ENCODE data around the gene INTS15. TPM values are rescaled to one million over a fixed set of nuclear protein-coding genes. Genes with fewer than 3 reads are reported as not detected.

Gene INTS15
- total and polyA plus RNA-seq, 9 of the 15 experiments (the other 6 are each of a cell fraction or from before 2014, with no cell fraction given): 0.52 to 28.9 (median 11.6) TPM

GRCh38 chr7:6589151-6589828 lies 531 bp upstream of the INTS15 start (continued):
- TF ChIP-seq ZBTB40 (IDR thresholded peaks at IDR 0.05) (no peak), ZBTB40 (CRISPR knock-in tag; IDR thresholded peaks at IDR 0.05) (no peak), GATAD2A (IDR thresholded peaks at IDR 0.05) (no peak), ZNF175 (CRISPR knock-in tag; IDR thresholded peaks at IDR 0.05; ENCODE audit: low read depth) (no peak), KDM4B (IDR thresholded peaks at IDR 0.05; ENCODE audit: borderline replicate concordance in 2 of 2, low read depth in 1 of 2) (no peak), TRIM28 (IDR thresholded peaks at IDR 0.05) (no peak), PRPF4 (IDR thresholded peaks at IDR 0.05; ENCODE audit: insufficient read depth, low read depth, low read length, poor library complexity, severe bottlenecking) (no peak), RBM14 (IDR thresholded peaks at IDR 0.05; ENCODE audit: borderline replicate concordance, insufficient read depth, low read depth, low read length) (0 out of 2 replicates have a peak, but pooled peaks have one; percentile 23), ZNF407 (IDR thresholded peaks at IDR 0.05; ENCODE audit: low read depth) (peak; percentile 40; the same call in 1 of the 2 replicates), PTTG1 (tag; IDR thresholded peaks at IDR 0.05; ENCODE audit: low read depth) (no peak)

Measured in K562 (cell line).